B cell (primary cell): Measurements from ENCODE around the gene TNN. TPM values are rescaled to one million over a fixed set of nuclear protein-coding genes. Genes with fewer than 3 reads are reported as not detected.

Experiments
- ATAC-seq: fragments of 200-7000 bp; cut with Tn5 transposase; one replicate; pipeline ENCODE4 v1.10.0; 2021; ENCODE audit warnings: low read depth, mild to moderate bottlenecking, moderate number of reproducible peaks, moderate library complexity
- CTCF ChIA-PET: fragments of 350-600 bp; sonication (Branson Sonifier 250); formaldehyde crosslinking; loops from one replicate; lab custom pipeline; 2021; ENCODE audit warnings: antibody characterized with exemption, inconsistent platforms; lab: Charles Lee
- POLR2A ChIA-PET: fragments of 350-600 bp; sonication (Branson Sonifier 250); formaldehyde crosslinking; loops from one replicate; lab custom pipeline; 2021; ENCODE audit warnings: antibody characterized with exemption; lab: Charles Lee
- DNase-seq: peaks from one replicate; pipeline ENCODE4 v3.0.0; 2013
- H2AFZ ChIP-seq: 2 replicates; pipeline ENCODE4 v1.6.1; 2012; ENCODE audit warnings: mild to moderate bottlenecking, low read depth, low read length; ENCODE audit not compliant: insufficient read depth, poor library complexity, severe bottlenecking
- H3K27ac ChIP-seq, 2 donors: 1 replicate in 1 of 2; 2 replicates in 1 of 2; pipeline ENCODE4 v1.5.1; 2012 to 2013; ENCODE audit warnings: low read length in 2 of 2, mild to moderate bottlenecking in 2 of 2, moderate library complexity in 1 of 2
- H3K27me3 ChIP-seq, 4 experiments: fragments of 200-600 bp in 1 of 4; sonication (generic) in 1 of 4; replicated peaks in 1 of 4; 1 replicate in 2 of 4; 2 replicates in 2 of 4; pipeline versions ENCODE4 v1.6.1 to v1.7.0; 2013 to 2016; ENCODE audit warnings: low read length in 3 of 4, mild to moderate bottlenecking in 2 of 4, mixed read lengths in 1 of 4, moderate library complexity in 1 of 4; ENCODE audit not compliant: insufficient read depth in 4 of 4, control insufficient read depth in 3 of 4; ENCODE audit errors: control extremely low read depth in 1 of 4
- H3K36me3 ChIP-seq, 2 experiments: replicated peaks in 1 of 2; 1 replicate in 1 of 2; 2 replicates in 1 of 2; pipeline versions ENCODE4 v1.6.1 to v1.7.1; 2013; ENCODE audit warnings: low read length in 1 of 2; ENCODE audit not compliant: insufficient read depth in 2 of 2, control insufficient read depth in 1 of 2; ENCODE audit errors: control extremely low read depth in 1 of 2, extremely low read depth in 1 of 2
- H3K4me1 ChIP-seq, 2 donors: fragments of 200-600 bp in 1 of 2; sonication (generic) in 1 of 2; 1 replicate in 1 of 2; 2 replicates in 1 of 2; pipeline versions ENCODE4 v1.5.1 to v1.6.1; 2013 to 2017; ENCODE audit warnings: low read length in 2 of 2; ENCODE audit not compliant: control insufficient read depth in 2 of 2, insufficient read depth in 2 of 2
- H3K4me2 ChIP-seq: replicated peaks from 2 replicates; pipeline ENCODE3; 2012; ENCODE audit warnings: mild to moderate bottlenecking, low read depth, low read length; ENCODE audit not compliant: poor library complexity, severe bottlenecking
- H3K4me3 ChIP-seq, 5 experiments: fragments of 200-600 bp in 1 of 5; sonication (generic) in 1 of 5; 1 replicate in 3 of 5; 2 replicates in 2 of 5; pipeline versions ENCODE4 v1.5.1 to v1.7.0; 2011 to 2016; ENCODE audit warnings: low read length in 4 of 5, mild to moderate bottlenecking in 4 of 5, low read depth in 2 of 5, control low read depth in 1 of 5, moderate library complexity in 1 of 5; ENCODE audit not compliant: insufficient read depth in 1 of 5; ENCODE audit errors: control extremely low read depth in 1 of 5, extremely low read depth in 1 of 5
- H3K79me2 ChIP-seq: fragments of 200-600 bp; sonication (generic); one replicate; pipeline ENCODE4 v1.6.0; 2016; ENCODE audit warnings: low read length; ENCODE audit not compliant: control insufficient read depth, insufficient read depth
- H3K9ac ChIP-seq: fragments of 200-600 bp; sonication (generic); 2 replicates; pipeline ENCODE4 v1.6.1; 2017; ENCODE audit warnings: mild to moderate bottlenecking, low read length, moderate library complexity
- H3K9me3 ChIP-seq, 3 donors: one replicate each; pipeline versions ENCODE4 v1.6.1 to v1.7.1; 2013; ENCODE audit warnings: low read length in 2 of 3; ENCODE audit not compliant: control insufficient read depth in 2 of 3, insufficient read depth in 1 of 3; ENCODE audit errors: control extremely low read depth in 1 of 3
- H4K20me1 ChIP-seq: 2 replicates; pipeline ENCODE4 v1.6.0; 2012; ENCODE audit warnings: mild to moderate bottlenecking, low read length; ENCODE audit not compliant: insufficient read depth, control insufficient read depth, poor library complexity, severe bottlenecking
- H3K27ac Mint-ChIP-seq: one replicate; pipeline ENCODE4 v1.8.0; 2021; ENCODE audit warnings: mixed read lengths
- H3K27me3 Mint-ChIP-seq: one replicate; pipeline ENCODE4 v1.8.0; 2021; ENCODE audit warnings: mixed read lengths
- H3K4me1 Mint-ChIP-seq: one replicate; pipeline ENCODE4 v1.8.0; 2021; ENCODE audit warnings: mixed read lengths
- H3K4me3 Mint-ChIP-seq: one replicate; pipeline ENCODE4 v1.8.0; 2021; ENCODE audit warnings: mixed read lengths
- H3K9me3 Mint-ChIP-seq: one replicate; pipeline ENCODE4 v1.8.0; 2022; ENCODE audit warnings: mixed read lengths; ENCODE audit not compliant: insufficient read depth
- EZH2 ChIP-seq: IDR thresholded peaks from 2 replicates; pipeline ENCODE4 v1.6.1; 2012; ENCODE audit warnings: borderline replicate concordance, low read depth, mild to moderate bottlenecking, moderate library complexity, low read length; ENCODE audit not compliant: insufficient read depth, poor library complexity, severe bottlenecking
- WGBS: methylation state at CpG from one replicate; pipeline ENCODE4 v1.1.5; 2013; ENCODE audit warnings: missing lambda C conversion rate; ENCODE audit not compliant: insufficient coverage; 5-methylcytosine and 5-hydroxymethylcytosine counted together
- intact Hi-C: fragments of 100-400 bp; cut with micrococcal nuclease; formaldehyde crosslinking; loops from one replicate; pipeline ENCODE4 v1.10.0; 2022
- polyA plus RNA-seq: library from polyadenylated mRNA; depleted of rRNA; stranded (reverse); fragments of >200 nt; gene quantifications from 2 replicates; pipeline ENCODE4 v1.2.3, GENCODE V29; 2012
- total RNA-seq, 2 donors: library from RNA; stranded (reverse); fragments of 120-200 nt in 1 of 2; gene quantifications; 1 replicate in 1 of 2; 2 replicates in 1 of 2; pipeline versions ENCODE4 v1.2.3 to v1.2.4, GENCODE V29; 2013 to 2022
- TF ChIP-seq, protein P1 (sequence below): fragments of 200-600 bp; IDR thresholded peaks from one replicate; pipeline ENCODE4 v1.8.0; 2022; ENCODE audit warnings: antibody characterized with exemption, mild to moderate bottlenecking

TNN gene
- total and polyA plus RNA-seq, 2 donors (not counting 1 experiment from before 2014, with no cell fraction given) = not detected

GRCh38 chr1:175040324-175040879 lies 27.2 kb upstream of the TNN start:
- TF ChIP-seq, protein P1, sequence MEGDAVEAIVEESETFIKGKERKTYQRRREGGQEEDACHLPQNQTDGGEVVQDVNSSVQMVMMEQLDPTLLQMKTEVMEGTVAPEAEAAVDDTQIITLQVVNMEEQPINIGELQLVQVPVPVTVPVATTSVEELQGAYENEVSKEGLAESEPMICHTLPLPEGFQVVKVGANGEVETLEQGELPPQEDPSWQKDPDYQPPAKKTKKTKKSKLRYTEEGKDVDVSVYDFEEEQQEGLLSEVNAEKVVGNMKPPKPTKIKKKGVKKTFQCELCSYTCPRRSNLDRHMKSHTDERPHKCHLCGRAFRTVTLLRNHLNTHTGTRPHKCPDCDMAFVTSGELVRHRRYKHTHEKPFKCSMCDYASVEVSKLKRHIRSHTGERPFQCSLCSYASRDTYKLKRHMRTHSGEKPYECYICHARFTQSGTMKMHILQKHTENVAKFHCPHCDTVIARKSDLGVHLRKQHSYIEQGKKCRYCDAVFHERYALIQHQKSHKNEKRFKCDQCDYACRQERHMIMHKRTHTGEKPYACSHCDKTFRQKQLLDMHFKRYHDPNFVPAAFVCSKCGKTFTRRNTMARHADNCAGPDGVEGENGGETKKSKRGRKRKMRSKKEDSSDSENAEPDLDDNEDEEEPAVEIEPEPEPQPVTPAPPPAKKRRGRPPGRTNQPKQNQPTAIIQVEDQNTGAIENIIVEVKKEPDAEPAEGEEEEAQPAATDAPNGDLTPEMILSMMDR = no peak
- TF ChIP-seq EZH2 = no peak

DNA sequence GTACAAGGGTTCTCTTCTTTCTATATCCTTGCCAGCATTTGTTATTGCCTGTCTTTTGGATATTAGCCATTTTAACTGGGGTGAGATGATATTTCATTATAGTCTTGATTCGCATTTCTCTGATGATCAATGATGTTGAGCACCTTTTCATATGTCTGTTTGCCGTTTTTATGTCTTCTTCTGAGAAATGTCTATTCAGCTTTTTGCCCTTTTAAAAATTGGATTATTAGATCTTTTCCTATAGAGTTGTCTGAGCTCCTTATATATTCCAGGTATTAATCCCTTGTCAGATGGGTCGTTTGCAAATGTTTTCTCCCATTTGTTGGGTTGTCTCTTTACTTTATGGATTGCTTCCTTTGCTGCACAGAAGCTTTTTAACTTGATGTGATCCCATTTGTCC lies 25.0 kb upstream of the TNN start:
- intact Hi-C loops = no loop called here
- DNase-seq (no peak), ATAC-seq (no peak)
- Histone ChIP-seq H3K36me3 (no peaks in the 10 kb centered on the region), H3K9ac (no peak overlapping the region), H3K4me3 (no peak overlapping the region), H3K4me2 (no peak overlapping the region), H3K27ac (no peak overlapping the region), H3K79me2 (no peaks in the 10 kb centered on the region), H2AFZ (no peak overlapping the region), H4K20me1 (no peaks in the 10 kb centered on the region), H3K9me3 (no peaks in the 10 kb centered on the region), H3K4me1 (no peaks in the 10 kb centered on the region), H3K27me3 (no peaks in the 10 kb centered on the region)
- POLR2A ChIA-PET = no interaction called here
- no peak overlapping the region for H3K27ac Mint-ChIP-seq
- no peak overlapping the region for H3K4me3 Mint-ChIP-seq
- no peak for TF ChIP-seq EZH2
- TF ChIP-seq, protein P1 = no peak
- CTCF ChIA-PET = no interaction called here
- no peaks in the 10 kb centered on the region for H3K4me1 Mint-ChIP-seq
- no peaks in the 10 kb centered on the region for H3K9me3 Mint-ChIP-seq
- WGBS = no CpG with 5 or more reads among the region's 3 CpGs
- H3K27me3 Mint-ChIP-seq = peaks cover 25% of the 10 kb centered on the region

More at GRCh38 chr1:175040324-175040879, 27.2 kb upstream of the TNN start:
- no peaks in the 10 kb centered on the region for H3K79me2 ChIP-seq
- ATAC-seq (no peak), DNase-seq (no peak)
- H3K4me3 ChIP-seq = no peak overlapping the region
- no peak overlapping the region for H3K9ac ChIP-seq
- ChIA-PET POLR2A (no interaction called here), CTCF (interaction anchor here (1.0 to 1.1 kb wide), 2 partner anchors 9 to 11 kb away, joined by 3 to 5 read pairs; no protein-coding TSS in a partner anchor)
- Mint-ChIP-seq H3K4me1 (no peaks in the 10 kb centered on the region), H3K9me3 (no peaks in the 10 kb centered on the region), H3K27me3 (peaks cover 27% of the 10 kb centered on the region), H3K27ac (no peak overlapping the region), H3K4me3 (no peak overlapping the region)
- H3K4me1 ChIP-seq = no peaks in the 10 kb centered on the region
- H3K27me3 ChIP-seq = no peaks in the 10 kb centered on the region
- 90% methylated on average over 2 of the region's 4 CpGs for WGBS
- H3K27ac ChIP-seq = no peak overlapping the region
- no peak overlapping the region for H2AFZ ChIP-seq
- H4K20me1 ChIP-seq = no peaks in the 10 kb centered on the region
- H3K4me2 ChIP-seq = no peak overlapping the region
- no peaks in the 10 kb centered on the region for H3K9me3 ChIP-seq
- intact Hi-C loops = no loop called here
- no peaks in the 10 kb centered on the region for H3K36me3 ChIP-seq
